GM12875 (cell line): ENCODE results near the gene CELF5.
"Not testable (repeated sequence)": the region's sequence is repeated elsewhere in the genome, so short reads cannot be mapped to it uniquely, and the experiment has no call there.

Experiments
- H3K4me3 ChIP-seq: one replicate; pipeline ENCODE4 v1.5.1; 2011; ENCODE audit warnings: low read depth, low read length, control low read depth
- TF ChIP-seq, protein P1 (sequence below): IDR thresholded peaks from 2 replicates; pipeline ENCODE4 v1.5.1; 2011; ENCODE audit warnings: low read depth, mild to moderate bottlenecking, control low read depth, inconsistent platforms, low read length, moderate library complexity, borderline replicate concordance; ENCODE audit not compliant: insufficient read depth

Gene CELF5

DNA sequence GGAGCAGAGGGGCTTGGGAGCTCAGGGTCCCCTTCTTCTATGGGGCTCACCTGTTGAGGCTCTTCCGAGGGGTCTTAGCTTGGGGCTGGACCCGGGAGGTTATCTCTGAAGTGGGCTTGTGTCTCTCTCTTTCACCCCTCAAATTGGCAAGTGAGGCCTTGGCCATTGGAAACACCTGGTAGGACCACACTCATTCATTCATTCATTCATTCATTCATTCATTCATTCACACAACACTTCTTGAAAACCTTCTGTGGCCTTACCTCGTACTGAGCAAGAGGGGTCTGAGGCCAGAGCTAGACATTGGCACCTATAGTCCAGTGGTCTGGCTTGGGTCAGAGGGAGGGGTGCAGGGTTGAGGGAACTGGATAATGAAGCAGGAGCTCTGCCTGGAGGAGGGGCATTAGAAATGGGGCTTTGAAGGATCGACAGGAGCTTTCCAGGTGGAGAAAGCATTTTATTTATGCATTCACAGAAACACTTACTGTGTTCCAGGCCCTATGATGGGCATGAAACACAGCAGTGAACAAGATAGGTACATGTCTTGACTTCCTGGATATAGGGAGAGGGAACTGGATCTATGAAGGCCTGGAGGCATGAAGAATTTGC is 5.5 kb downstream of the CELF5 start:
- no peak overlapping the region for H3K4me3 ChIP-seq

DNA sequence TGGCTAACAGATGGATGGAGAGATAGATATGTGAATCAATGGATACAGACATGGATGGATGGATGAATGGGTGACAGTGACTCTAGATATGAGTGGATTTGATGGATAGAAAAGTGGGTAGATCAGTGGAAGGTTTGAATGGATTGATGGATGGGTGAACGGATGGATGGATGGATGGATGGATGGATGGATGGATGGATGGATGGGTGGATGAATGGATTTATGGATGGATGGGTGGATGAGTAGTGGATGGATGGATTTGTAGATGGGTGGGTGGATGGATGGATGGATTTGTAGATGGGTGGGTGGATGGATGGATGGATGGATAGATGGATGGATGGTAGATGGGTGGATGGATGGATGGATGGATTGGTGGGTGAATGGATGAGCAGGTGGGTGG is 6.8 kb downstream of the CELF5 start:
- TF ChIP-seq, protein P1, sequence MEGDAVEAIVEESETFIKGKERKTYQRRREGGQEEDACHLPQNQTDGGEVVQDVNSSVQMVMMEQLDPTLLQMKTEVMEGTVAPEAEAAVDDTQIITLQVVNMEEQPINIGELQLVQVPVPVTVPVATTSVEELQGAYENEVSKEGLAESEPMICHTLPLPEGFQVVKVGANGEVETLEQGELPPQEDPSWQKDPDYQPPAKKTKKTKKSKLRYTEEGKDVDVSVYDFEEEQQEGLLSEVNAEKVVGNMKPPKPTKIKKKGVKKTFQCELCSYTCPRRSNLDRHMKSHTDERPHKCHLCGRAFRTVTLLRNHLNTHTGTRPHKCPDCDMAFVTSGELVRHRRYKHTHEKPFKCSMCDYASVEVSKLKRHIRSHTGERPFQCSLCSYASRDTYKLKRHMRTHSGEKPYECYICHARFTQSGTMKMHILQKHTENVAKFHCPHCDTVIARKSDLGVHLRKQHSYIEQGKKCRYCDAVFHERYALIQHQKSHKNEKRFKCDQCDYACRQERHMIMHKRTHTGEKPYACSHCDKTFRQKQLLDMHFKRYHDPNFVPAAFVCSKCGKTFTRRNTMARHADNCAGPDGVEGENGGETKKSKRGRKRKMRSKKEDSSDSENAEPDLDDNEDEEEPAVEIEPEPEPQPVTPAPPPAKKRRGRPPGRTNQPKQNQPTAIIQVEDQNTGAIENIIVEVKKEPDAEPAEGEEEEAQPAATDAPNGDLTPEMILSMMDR: no peak
- no peak overlapping the region for H3K4me3 ChIP-seq

More for the DNA sequence above, 5.5 kb downstream of the CELF5 start:
- TF ChIP-seq, protein P1: no peak

DNA sequence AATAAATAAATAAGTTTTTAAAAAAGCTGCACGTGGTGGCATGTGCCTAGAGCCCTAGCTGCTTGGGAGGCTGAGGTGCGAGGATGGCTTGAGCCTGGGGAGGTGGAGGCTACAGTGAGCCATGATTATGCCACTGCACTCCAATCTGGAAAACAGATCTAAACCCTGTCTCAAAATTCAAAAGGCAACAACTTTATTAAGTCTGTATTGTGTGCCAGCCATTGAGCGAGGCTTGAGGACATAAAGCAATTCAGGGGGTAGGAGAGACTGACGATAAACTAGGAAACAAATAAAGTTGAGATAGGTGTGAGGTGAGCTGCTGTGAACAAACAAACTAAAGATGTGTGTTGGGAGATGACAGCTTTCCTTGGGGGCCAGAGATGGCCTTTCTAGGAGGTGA is 8.7 kb downstream of the CELF5 start:
- TF ChIP-seq, protein P1: no peak
- H3K4me3 ChIP-seq: no peak overlapping the region

DNA sequence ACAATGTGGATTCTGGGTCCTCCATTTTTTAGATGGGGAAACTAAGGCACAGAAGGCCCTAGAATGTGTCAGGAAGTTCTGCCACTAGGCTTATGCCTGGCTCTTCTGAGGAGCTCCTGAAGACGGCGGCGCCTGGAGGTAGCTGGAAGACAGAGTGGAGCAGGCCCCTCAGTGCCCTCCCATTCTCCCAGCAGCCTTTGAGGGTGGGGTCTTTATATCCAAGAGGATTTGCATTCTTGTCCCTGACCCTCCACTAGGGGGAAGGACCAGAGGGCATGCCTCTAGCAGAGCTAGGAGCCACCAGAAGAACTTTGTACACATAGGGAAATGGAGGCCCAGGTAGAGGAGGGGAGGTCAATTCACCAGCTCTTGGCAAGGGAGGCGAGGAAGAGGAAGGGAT is 9.4 kb downstream of the CELF5 start:
- TF ChIP-seq, protein P1: no peak
- H3K4me3 ChIP-seq: no peak overlapping the region

DNA sequence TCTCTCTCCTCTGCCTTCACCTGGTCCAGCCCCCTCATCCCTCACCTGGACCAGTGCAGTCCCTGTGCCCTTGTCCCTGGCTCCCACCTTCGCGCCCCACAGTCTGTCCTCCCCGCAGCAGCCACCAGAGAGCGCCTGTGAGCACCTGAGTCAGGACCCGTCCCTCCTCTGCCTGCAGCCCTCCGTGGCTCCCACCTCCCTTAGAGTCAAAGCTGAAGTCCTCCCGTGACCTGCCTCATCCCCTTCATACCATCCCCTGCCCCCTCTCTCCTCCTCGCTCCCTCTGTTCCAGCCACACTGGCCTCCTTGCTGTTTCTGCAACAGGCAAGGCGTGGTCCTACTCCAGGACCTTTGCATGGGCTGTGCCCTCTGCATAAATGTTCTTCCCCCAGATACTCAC is 10.3 kb downstream of the CELF5 start:
- TF ChIP-seq, protein P1: peak; percentile 56
- H3K4me3 ChIP-seq: no peak overlapping the region

DNA sequence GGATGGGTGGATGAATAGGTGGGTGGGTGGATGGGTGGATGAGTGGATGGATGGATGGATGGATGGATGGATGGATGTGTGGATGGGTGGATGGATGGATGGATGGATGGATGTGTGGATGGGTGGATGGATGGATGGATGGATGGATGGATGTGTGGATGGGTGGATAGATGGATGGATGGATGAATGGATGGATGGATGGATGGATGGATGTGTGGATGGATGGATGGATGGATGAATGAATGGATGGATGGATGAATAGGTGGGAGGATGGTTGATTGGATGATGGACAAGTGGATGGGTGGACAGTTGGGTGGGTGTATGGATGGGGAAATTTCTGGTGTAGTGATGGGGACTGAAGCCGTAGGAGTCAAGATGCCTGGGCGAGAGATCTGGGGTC is 11.1 kb downstream of the CELF5 start:
- not testable (repeated sequence) for H3K4me3 ChIP-seq

DNA sequence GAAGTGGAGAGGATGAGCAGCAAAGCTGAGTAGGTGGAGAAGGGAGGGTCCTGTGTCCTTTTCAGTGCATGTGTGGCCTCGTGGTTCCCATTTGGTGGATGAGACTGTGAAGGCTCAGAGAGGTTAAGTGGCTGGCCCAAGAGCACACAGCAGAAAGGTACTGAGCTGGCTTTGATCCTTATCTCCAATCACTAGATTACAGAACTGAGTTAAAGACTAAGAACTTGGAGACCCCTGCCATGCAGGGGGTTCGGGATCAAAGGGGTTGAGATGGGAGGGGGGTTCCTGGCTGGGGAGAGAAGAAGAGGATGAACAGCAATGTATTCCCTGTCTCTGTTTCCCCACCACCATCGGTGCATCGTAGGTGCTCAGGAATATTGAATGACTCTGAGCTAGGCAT is 11.8 kb downstream of the CELF5 start:
- TF ChIP-seq, protein P1: no peak
- H3K4me3 ChIP-seq: no peak overlapping the region

DNA sequence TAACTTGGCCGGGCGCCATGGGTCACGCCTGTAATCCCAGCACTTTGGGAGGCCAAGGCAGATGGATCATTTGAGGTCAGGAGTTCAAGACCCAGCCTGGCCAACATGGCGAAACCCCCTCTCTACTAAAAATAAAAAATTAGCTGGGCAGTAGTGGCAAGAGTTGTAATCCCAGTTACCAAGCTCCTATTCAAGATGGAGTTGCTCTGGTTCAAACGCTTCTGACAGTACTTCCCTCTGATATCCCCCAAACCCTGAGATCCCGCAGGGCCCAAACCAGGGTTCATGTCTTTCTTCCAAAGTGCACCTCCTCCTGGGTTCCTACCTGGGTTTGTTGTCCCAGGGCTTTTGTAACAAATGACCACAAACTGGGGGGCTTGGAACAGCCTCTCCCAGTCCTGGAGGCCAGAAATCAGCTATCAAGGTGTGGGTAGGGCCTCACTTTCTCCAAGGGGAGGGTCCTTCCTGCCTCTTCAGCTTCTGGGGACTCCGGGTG is 13.7 kb downstream of the CELF5 start:
- no peak overlapping the region for H3K4me3 ChIP-seq
- TF ChIP-seq, protein P1: no peak
